Astrocyte of the spinal cord (primary cell): Measurements from ENCODE around the gene TEF.

Source experiments
- DNase-seq: peaks from one replicate; pipeline ENCODE4 v3.0.0; 2011; ENCODE audit warnings: low read depth, low spot score
- H3K4me3 ChIP-seq: 2 replicates; pipeline ENCODE4 v1.5.1; 2011; ENCODE audit warnings: low read depth, mild to moderate bottlenecking, low read length, moderate library complexity
- CTCF ChIP-seq: IDR thresholded peaks from 2 replicates; pipeline ENCODE4 v1.5.1; 2012; ENCODE audit warnings: low read depth, mild to moderate bottlenecking, low read length, inconsistent platforms
- in situ Hi-C: cut with HindIII; loops from 2 replicates; pipeline ENCODE4 v1.10.0; 2017; ENCODE audit warnings: low sequenced_read_pairs

TEF gene

GRCh38 chr22:41366323-41367029, 15.3 kb upstream of the TEF start:
- H3K4me3 ChIP-seq: no peak overlapping the region
- no peak for DNase-seq
- in situ Hi-C loops: no loop called here
- no peak for TF ChIP-seq CTCF

DNA sequence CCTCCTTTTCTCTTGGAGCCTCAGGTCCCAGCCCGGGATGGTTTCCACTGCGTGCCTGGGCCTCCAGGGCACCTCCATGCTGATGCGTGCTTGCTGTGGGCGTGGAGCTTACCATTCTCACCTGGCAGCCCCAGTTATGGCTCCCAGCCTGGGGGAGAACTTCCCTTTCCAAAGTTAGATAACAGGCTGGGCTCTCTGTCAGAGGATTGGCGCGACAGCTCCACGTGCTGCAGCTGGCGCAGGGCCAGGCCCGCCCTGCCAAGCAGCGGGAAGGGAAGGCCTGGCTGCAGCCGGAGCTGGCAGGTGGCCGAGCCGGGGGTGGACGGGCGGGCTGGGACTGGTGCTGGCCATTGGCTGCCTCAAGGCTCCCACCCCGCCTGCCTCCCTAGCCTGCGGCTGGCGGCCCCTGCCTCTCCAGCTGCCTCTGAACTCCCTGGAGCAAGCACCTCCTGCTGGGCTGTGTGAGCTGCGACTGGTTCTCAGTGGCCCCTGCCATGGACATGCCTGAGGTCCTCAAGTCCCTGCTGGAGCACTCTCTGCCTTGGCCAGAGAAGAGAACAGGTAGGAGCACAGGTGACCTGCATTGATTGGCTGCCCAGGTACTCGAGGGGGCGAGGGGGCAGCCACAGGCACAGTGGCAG, 14.6 kb upstream of the TEF start:
- in situ Hi-C loops: no loop called here
- no peak overlapping the region for H3K4me3 ChIP-seq
- DNase-seq: peak; percentile 96
- TF ChIP-seq CTCF: peak; percentile 35

DNA sequence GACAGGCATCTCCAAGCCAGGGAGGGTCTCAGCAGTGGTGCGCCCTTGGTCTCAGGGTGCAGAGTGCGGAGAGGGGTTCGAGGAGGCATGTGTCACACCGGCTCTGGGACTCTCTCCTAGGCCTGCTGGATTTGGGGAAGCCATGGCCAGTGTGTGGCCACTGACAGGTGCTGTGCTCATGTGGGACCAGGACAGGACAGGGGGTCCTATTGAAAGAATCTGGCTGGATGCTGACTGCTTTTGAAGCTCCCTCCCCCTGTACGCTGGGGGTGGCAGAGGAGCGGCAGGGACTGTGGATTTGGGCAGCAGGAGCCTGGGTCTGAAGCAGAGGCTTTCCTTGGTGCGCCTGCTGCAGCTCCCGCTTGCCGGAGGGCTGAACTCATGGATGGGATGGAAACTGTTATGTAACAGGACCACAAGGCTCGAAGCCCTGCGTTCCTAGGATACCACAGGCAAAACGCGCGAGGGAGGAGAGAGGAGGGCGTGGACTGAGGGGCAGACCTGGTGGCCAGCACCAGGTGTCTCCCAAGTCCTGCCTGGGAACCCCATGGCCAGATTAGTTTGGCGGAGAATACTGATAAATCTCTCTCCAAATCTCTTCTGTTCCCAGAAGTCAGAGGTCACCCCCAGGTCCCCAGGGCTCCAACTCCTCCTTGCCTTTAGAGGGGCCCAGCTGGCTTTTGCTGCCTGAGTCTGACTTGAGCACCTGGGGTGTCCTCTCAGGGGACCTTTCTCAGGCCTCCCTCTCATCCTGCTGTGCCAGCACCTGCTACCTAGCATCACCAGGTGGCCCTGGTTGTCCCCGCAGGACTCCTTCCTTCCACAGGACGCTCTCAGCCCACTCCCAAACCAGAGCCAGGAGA, 13.8 kb upstream of the TEF start:
- no peak overlapping the region for H3K4me3 ChIP-seq
- TF ChIP-seq CTCF: no peak
- peak; percentile 14 for DNase-seq
- in situ Hi-C loops: no loop called here

DNA sequence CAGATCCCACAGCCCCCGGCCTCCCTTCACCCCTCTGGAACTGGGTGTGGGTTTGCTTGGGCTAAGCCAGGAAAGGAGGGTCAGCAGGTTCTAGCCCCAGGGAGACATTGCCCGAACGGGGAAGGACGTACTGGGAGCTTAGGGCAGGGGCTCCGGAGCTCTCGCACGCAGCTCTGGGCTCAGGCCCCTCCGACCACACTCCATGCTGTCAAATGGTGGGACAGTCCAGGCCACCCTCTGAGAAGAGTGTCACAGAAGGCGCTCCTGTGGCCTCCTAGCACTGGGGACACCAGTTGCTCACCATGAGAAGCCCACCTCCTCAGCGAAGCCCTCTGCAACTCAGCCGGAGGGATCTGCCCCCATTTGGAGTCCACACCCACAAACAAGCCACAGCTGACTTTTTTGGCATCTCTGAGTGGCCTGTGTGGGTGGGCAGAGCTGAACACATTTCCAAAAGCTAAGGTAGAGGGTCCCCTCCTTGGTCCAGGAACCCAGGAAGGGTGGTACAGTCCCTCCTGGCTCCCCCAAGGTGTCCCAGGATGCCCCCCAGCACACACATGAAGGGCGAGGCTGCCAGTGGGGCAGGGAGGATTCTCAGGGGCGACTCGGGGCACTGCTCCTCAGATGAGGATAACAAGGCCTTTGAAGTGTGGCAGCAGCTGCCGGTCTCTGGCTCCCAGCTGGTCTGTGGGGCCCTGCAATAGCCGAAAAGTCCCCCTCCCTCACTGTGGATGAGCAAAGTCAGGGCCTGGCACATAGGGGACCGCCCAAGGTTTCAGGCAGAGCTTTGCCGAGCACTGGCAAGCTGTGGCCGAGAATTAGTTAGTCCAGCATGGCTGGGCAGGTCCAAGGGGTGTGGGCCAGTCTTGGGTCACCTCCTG, 13.0 kb upstream of the TEF start:
- no peak overlapping the region for H3K4me3 ChIP-seq
- no peak for DNase-seq
- TF ChIP-seq CTCF: no peak
- in situ Hi-C loops: no loop called here

- no peak overlapping the region for H3K4me3 ChIP-seq
- in situ Hi-C loops: no loop called here
- no peak for TF ChIP-seq CTCF
These were observed 12.4 kb upstream of the TEF start for GRCh38 chr22:41369424-41369745.

GRCh38 chr22:41369837-41370236, 11.9 kb upstream of the TEF start:
- no peak for TF ChIP-seq CTCF
- DNase-seq: no peak
- no peak overlapping the region for H3K4me3 ChIP-seq
- in situ Hi-C loops: no loop called here

More at GRCh38 chr22:41369424-41369745, 12.4 kb upstream of the TEF start:
- no peak for DNase-seq
